ENCODE data around the gene FEM1B. TPM values are rescaled to one million over a fixed set of nuclear protein-coding genes. Genes with fewer than 3 reads are reported as not detected.

FEM1B gene
- total RNA-seq, 1 experiment from 2014 or later: 70.2 TPM

- Mint-ChIP-seq H3K9me3 (ENCODE audit: unreplicated experiment) (no peaks in the 10 kb centered on the region), H3K36me3 (ENCODE audit: insufficient read depth, unreplicated experiment) (peaks cover 10% of the 10 kb centered on the region), H3K27me3 (ENCODE audit: insufficient read depth, unreplicated experiment) (no peaks in the 10 kb centered on the region), H3K27ac (ENCODE audit: low read depth, unreplicated experiment) (peak overlapping the region; percentile 36), H3K4me3 (ENCODE audit: unreplicated experiment) (no peak overlapping the region), H3K4me1 (ENCODE audit: insufficient read depth, unreplicated experiment) (peaks cover 19% of the 10 kb centered on the region)
- POLR2A ChIA-PET: interaction anchor here (0.6 to 3.2 kb wide), 6 partner anchors 10 to 52 kb away, joined by 3 to 39 read pairs (median 8); partner anchors contain the start of gene FEM1B
- no peak for TF ChIP-seq CTCF (IDR thresholded peaks at IDR 0.05; ENCODE audit: unreplicated experiment)
- intact Hi-C loops (cut with micrococcal nuclease): no loop called here
- no peak for DNase-seq (ENCODE audit: unreplicated experiment)
- CTCF ChIA-PET: interaction anchor here (0.7 to 4.5 kb wide), 18 partner anchors 9 to 620 kb away, joined by 3 to 97 read pairs (median 4); no protein-coding TSS in a partner anchor
- no TSS peak for BruUV-seq (replicated peaks)
These were observed 27.9 kb downstream of the FEM1B start for GRCh38 chr15:68305420-68305871.

GRCh38 chr15:68307131-68307928 lies 29.8 kb downstream of the FEM1B start:
- POLR2A ChIA-PET: interaction anchor here (0.7 to 3.2 kb wide), 10 partner anchors 12 to 367 kb away, joined by 3 to 39 read pairs (median 4); no protein-coding TSS in a partner anchor

GRCh38 chr15:68309024-68309423 lies 31.5 kb downstream of the FEM1B start:
- intact Hi-C loops (cut with micrococcal nuclease): no loop called here
- Mint-ChIP-seq H3K27me3 (ENCODE audit: insufficient read depth, unreplicated experiment) (no peaks in the 10 kb centered on the region), H3K27ac (ENCODE audit: low read depth, unreplicated experiment) (no peak overlapping the region), H3K36me3 (ENCODE audit: insufficient read depth, unreplicated experiment) (no peaks in the 10 kb centered on the region), H3K4me3 (ENCODE audit: unreplicated experiment) (no peak overlapping the region), H3K4me1 (ENCODE audit: insufficient read depth, unreplicated experiment) (peaks cover 19% of the 10 kb centered on the region), H3K9me3 (ENCODE audit: unreplicated experiment) (no peaks in the 10 kb centered on the region)
- no peak for DNase-seq (ENCODE audit: unreplicated experiment)
- TF ChIP-seq CTCF (IDR thresholded peaks at IDR 0.05; ENCODE audit: unreplicated experiment): no peak
- CTCF ChIA-PET: interaction anchor here (0.6 to 1.5 kb wide), 5 partner anchors 56 to 798 kb away, joined by 3 to 4 read pairs (median 3); no protein-coding TSS in a partner anchor
- no TSS peak for BruUV-seq (replicated peaks)
- POLR2A ChIA-PET: no interaction called here

More at GRCh38 chr15:68307131-68307928, 29.8 kb downstream of the FEM1B start:
- no peak for TF ChIP-seq CTCF (IDR thresholded peaks at IDR 0.05; ENCODE audit: unreplicated experiment)
- Mint-ChIP-seq H3K36me3 (ENCODE audit: insufficient read depth, unreplicated experiment) (no peaks in the 10 kb centered on the region), H3K27me3 (ENCODE audit: insufficient read depth, unreplicated experiment) (no peaks in the 10 kb centered on the region), H3K9me3 (ENCODE audit: unreplicated experiment) (no peaks in the 10 kb centered on the region), H3K27ac (ENCODE audit: low read depth, unreplicated experiment) (no peak overlapping the region), H3K4me1 (ENCODE audit: insufficient read depth, unreplicated experiment) (peaks cover 19% of the 10 kb centered on the region), H3K4me3 (ENCODE audit: unreplicated experiment) (no peak overlapping the region)
- CTCF ChIA-PET: interaction anchor here (0.5 to 4.5 kb wide), 28 partner anchors 11 to 1909 kb away, joined by 3 to 97 read pairs (median 6); no protein-coding TSS in a partner anchor
- DNase-seq (ENCODE audit: unreplicated experiment): no peak
- intact Hi-C loops (cut with micrococcal nuclease): loop anchor here (2.0 kb wide), 2 partner anchors 65 to 617 kb away; no protein-coding TSS in a partner anchor
- no TSS peak for BruUV-seq (replicated peaks)

- no TSS peak for BruUV-seq (replicated peaks)
- no peak for TF ChIP-seq CTCF (IDR thresholded peaks at IDR 0.05; ENCODE audit: unreplicated experiment)
- no peaks in the 10 kb centered on the region for H3K27me3 Mint-ChIP-seq (ENCODE audit: insufficient read depth, unreplicated experiment)
- H3K4me1 Mint-ChIP-seq (ENCODE audit: insufficient read depth, unreplicated experiment): peaks cover 11% of the 10 kb centered on the region
- no peak overlapping the region for H3K27ac Mint-ChIP-seq (ENCODE audit: low read depth, unreplicated experiment)
- POLR2A ChIA-PET: no interaction called here
- H3K36me3 Mint-ChIP-seq (ENCODE audit: insufficient read depth, unreplicated experiment): no peaks in the 10 kb centered on the region
- CTCF ChIA-PET: interaction anchor here (0.7 to 1.6 kb wide), 4 partner anchors 57 to 566 kb away, joined by 4 to 5 read pairs (median 4); no protein-coding TSS in a partner anchor
- no peaks in the 10 kb centered on the region for H3K9me3 Mint-ChIP-seq (ENCODE audit: unreplicated experiment)
- no peak for DNase-seq (ENCODE audit: unreplicated experiment)
- H3K4me3 Mint-ChIP-seq (ENCODE audit: unreplicated experiment): no peak overlapping the region
- intact Hi-C loops (cut with micrococcal nuclease): no loop called here
These were observed 32.7 kb downstream of the FEM1B start for GRCh38 chr15:68310178-68310803.
